K562 (cell line): ENCODE results near the gene PIGK. TPM values are rescaled to one million over a fixed set of nuclear protein-coding genes. Genes with fewer than 3 reads are reported as not detected.

ENCODE experiments used
- ATAC-seq: fragments of 200-7000 bp; cut with Tn5 transposase; 3 replicates; pipeline ENCODE4 v1.9.1; 2020; ENCODE audit warnings: moderate library complexity
- BruUV-seq: library from RNA; stranded (reverse); fragments of 400-500 nt; replicated peaks from 2 replicates; lab custom pipeline; 2021; lab: Mats Ljungman, UMichigan
- CTCF ChIA-PET: fragments of 300-600 bp; formaldehyde crosslinking; extraction: SDS; loops from one replicate; lab custom pipeline; 2021; ENCODE audit warnings: low intra/inter-chr PET ratio; lab: Yijun Ruan, JAX
- POLR2A ChIA-PET: fragments of 300-600, 350-650 bp; sonication (Branson Sonifier 250); formaldehyde crosslinking; extraction: SDS; loops from one replicate; lab custom pipeline; 2021; ENCODE audit warnings: antibody characterized with exemption, inconsistent platforms; lab: Yijun Ruan, JAX
- DNase-seq, 4 experiments: peaks; one replicate each; pipeline versions ENCODE4 v3.0.0 to v3.0.0-alpha.2; 2011 to 2018; ENCODE audit warnings: low spot score in 3 of 4, mixed read lengths in 3 of 4; ENCODE audit errors: extremely low read depth in 1 of 4
- FAIRE-seq: peaks from 2 replicates; lab custom pipeline; 2011; peaks lifted over from hg19 to GRCh38; lab: Jason Lieb, UNC
- H2AFZ ChIP-seq: 2 replicates; pipeline ENCODE4 v1.6.0; 2011; ENCODE audit warnings: low read depth, low read length, control low read depth, inconsistent platforms
- H3K27ac ChIP-seq: fragments of 200-600 bp; 3 replicates; pipeline ENCODE4 v1.8.0; 2011; ENCODE audit warnings: low read depth, mild to moderate bottlenecking, control low read depth, inconsistent platforms, low read length, moderate library complexity, mixed read lengths; ENCODE audit errors: extremely low read depth
- H3K27me3 ChIP-seq, 2 experiments: fragments of 300-600 bp in 1 of 2; 2 replicates in 1 of 2; 3 replicates in 1 of 2; pipeline versions ENCODE4 v1.6.0 to v1.8.0; 2011; ENCODE audit warnings: inconsistent platforms in 2 of 2, low read length in 2 of 2, mild to moderate bottlenecking in 1 of 2, mixed read lengths in 1 of 2, moderate library complexity in 1 of 2; ENCODE audit not compliant: control insufficient read depth in 2 of 2, insufficient read depth in 2 of 2
- H3K36me3 ChIP-seq: fragments of 300-600 bp; 3 replicates; pipeline ENCODE4 v1.8.0; 2011; ENCODE audit warnings: mild to moderate bottlenecking, low read length, inconsistent platforms; ENCODE audit not compliant: control insufficient read depth, insufficient read depth
- H3K4me1 ChIP-seq, 2 experiments: fragments of 200-600 bp in 1 of 2; replicated peaks in 1 of 2; 2 replicates in 1 of 2; 3 replicates in 1 of 2; pipeline versions ENCODE4 v1.5.1 to v1.8.0; 2011; ENCODE audit warnings: inconsistent platforms in 2 of 2, low read length in 2 of 2, mild to moderate bottlenecking in 1 of 2, mixed read lengths in 1 of 2, moderate library complexity in 1 of 2; ENCODE audit not compliant: control insufficient read depth in 2 of 2, insufficient read depth in 2 of 2
- H3K4me2 ChIP-seq: 2 replicates; pipeline ENCODE4 v1.6.1; 2011; ENCODE audit warnings: low read length, control low read depth, inconsistent platforms, mixed read lengths; ENCODE audit not compliant: insufficient read depth
- H3K4me3 ChIP-seq: fragments of 200-600 bp; sonication (generic), shearing (Covaris generic); 2 replicates; pipeline ENCODE4 v1.5.1; 2016; ENCODE audit warnings: control low read depth, inconsistent platforms
- H3K79me2 ChIP-seq: fragments of 200-600 bp; 3 replicates; pipeline ENCODE4 v1.8.0; 2011; ENCODE audit warnings: low read length, inconsistent platforms; ENCODE audit not compliant: control insufficient read depth, insufficient read depth
- H3K9ac ChIP-seq, 2 experiments: 2 replicates each; pipeline versions ENCODE4 v1.6.0 to v1.6.1; 2011; ENCODE audit warnings: low read depth in 2 of 2, low read length in 2 of 2, control low read depth in 1 of 2, inconsistent platforms in 1 of 2, mild to moderate bottlenecking in 1 of 2, mixed read lengths in 1 of 2; ENCODE audit not compliant: insufficient read depth in 1 of 2
- H3K9me1 ChIP-seq: one replicate; pipeline ENCODE4 v1.6.0; 2011; ENCODE audit warnings: inconsistent platforms, mild to moderate bottlenecking, low read length, moderate library complexity; ENCODE audit not compliant: control insufficient read depth, insufficient read depth
- H3K9me3 ChIP-seq: replicated peaks from 2 replicates; pipeline ENCODE4 v1.5.1; 2011; ENCODE audit warnings: low read depth, low read length, inconsistent platforms; ENCODE audit not compliant: control insufficient read depth, insufficient read depth
- H4K20me1 ChIP-seq: replicated peaks from 2 replicates; pipeline ENCODE4 v1.6.1; 2011; ENCODE audit warnings: low read length, inconsistent platforms, mixed read lengths; ENCODE audit not compliant: control insufficient read depth, insufficient read depth
- ETV5 ChIP-seq: sonication (generic); formaldehyde crosslinking; IDR thresholded peaks from 2 replicates; pipeline ENCODE4 v1.4.0; 2020; ENCODE audit warnings: low read depth, mild to moderate bottlenecking, missing genetic modification reagents
- FOXP1 ChIP-seq: sonication (generic); formaldehyde crosslinking; IDR thresholded peaks from 2 replicates; pipeline ENCODE4 v1.8.0; 2022; ENCODE audit warnings: mild to moderate bottlenecking, missing genetic modification reagents
- TBP ChIP-seq: optimal IDR thresholded peaks from 2 replicates; pipeline ENCODE3; 2011; ENCODE audit warnings: low read depth, low read length, improper control_type of control experiment
- TEAD4 ChIP-seq, 2 experiments: sonication (generic) in 1 of 2; formaldehyde crosslinking in 1 of 2; IDR thresholded peaks; 2 replicates each; pipeline versions ENCODE4 v1.6.1 to v1.8.0; 2012 to 2022; ENCODE audit warnings: borderline replicate concordance in 1 of 2, inconsistent platforms in 1 of 2, low read length in 1 of 2, mild to moderate bottlenecking in 1 of 2, missing genetic modification reagents in 1 of 2
- ZBTB7A ChIP-seq: IDR thresholded peaks from 2 replicates; pipeline ENCODE4 v1.6.1; 2011; ENCODE audit warnings: low read depth, mild to moderate bottlenecking, low read length, moderate library complexity, borderline replicate concordance; ENCODE audit not compliant: control insufficient read depth
- ZNF274 ChIP-seq: IDR thresholded peaks from 2 replicates; pipeline ENCODE4 v1.6.1; 2011; ENCODE audit warnings: low read depth, mild to moderate bottlenecking, low read length, moderate library complexity, borderline replicate concordance
- ZNF778 ChIP-seq: fragments of 450-650 bp; formaldehyde crosslinking; IDR thresholded peaks from 2 replicates; pipeline ENCODE4 v1.4.0; 2020; ENCODE audit warnings: mild to moderate bottlenecking, moderate library complexity
- WGBS: fragments of 100-300 bp; shearing (Covaris generic); methylation state at CpG from one replicate; pipeline ENCODE4 v1.1.6; 2016; ENCODE audit warnings: low coverage, mixed read lengths; ENCODE audit not compliant: insufficient coverage; ENCODE audit errors: missing lambda C conversion rate; 5-methylcytosine and 5-hydroxymethylcytosine counted together
- in situ Hi-C: fragments of 300-500 bp; cut with MboI; formaldehyde crosslinking; loops from 4 replicates; pipeline ENCODE4 v1.15.0; 2018; ENCODE audit warnings: inconsistent platforms, mixed read lengths
- intact Hi-C: fragments of 100-400 bp; cut with micrococcal nuclease; formaldehyde crosslinking; loops from 2 replicates; pipeline ENCODE4 v1.14.2; 2022
- polyA plus RNA-seq, 8 experiments: library from polyadenylated mRNA; depleted of rRNA in 4 of 8; stranded (reverse) in 5 of 8; unstranded in 3 of 8; fragments of >200 nt; fragmentation: Nextera tagmentation in 2 of 8; fragmentation: Illumina TruSeq in 1 of 8; extraction: Ambion mirVana in 2 of 8; extraction: Trizol in 1 of 8; gene quantifications; 2 replicates each; pipeline versions ENCODE4 v1.2.1 to v1.2.3, GENCODE V29; 2011 to 2014; ENCODE audit warnings: inconsistent platforms in 1 of 8, missing spikeins in 1 of 8
- total RNA-seq, 7 experiments: library from RNA; depleted of rRNA in 6 of 7; stranded (reverse); fragments of >200 nt in 6 of 7; fragmentation: Illumina TruSeq in 2 of 7; extraction: Trizol in 2 of 7; gene quantifications; 2 replicates each; pipeline versions ENCODE4 v1.2.1 to v1.2.3, GENCODE V29; 2011 to 2021; ENCODE audit warnings: low replicate concordance in 1 of 7
- TF ChIP-seq, protein P1 (sequence below), 2 experiments: fragments of 450-650 bp in 1 of 2; sonication (generic) in 1 of 2; formaldehyde crosslinking; conservative IDR thresholded peaks; 2 replicates each; pipeline versions ENCODE4 v1.4.0 to v1.8.1; 2020 to 2022; ENCODE audit warnings: mild to moderate bottlenecking in 1 of 2, missing genetic modification reagents in 1 of 2

The PIGK gene
- total and polyA plus RNA-seq, 9 of the 15 experiments (the other 6 are each of a cell fraction or from before 2014, with no cell fraction given), result 15.7 to 59.5 (median 29.9) TPM

DNA sequence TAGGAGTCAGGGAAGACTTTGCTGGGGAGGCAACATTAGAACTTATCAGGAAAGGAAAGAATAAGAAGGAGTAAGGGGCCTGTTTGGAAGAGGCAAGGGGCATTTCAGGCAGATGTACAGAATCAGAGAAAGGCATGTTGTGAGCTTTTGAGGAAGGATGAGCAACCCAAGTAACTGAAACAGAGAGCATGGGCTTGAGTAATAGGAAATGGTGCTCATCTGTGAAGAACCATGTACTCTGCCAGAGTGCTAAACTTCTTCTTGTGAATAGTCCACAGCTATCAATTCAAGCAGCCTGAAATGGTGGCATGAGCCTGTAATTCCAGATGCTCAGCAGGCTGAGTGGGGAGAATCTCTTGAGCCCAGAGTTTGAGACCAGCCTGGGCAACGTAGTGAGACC, 19.2 kb upstream of the PIGK start:
- intact Hi-C loops (no loop called here), in situ Hi-C loops (no loop called here)
- H3K4me2 ChIP-seq, result no peak overlapping the region
- TF ChIP-seq ETV5 (CRISPR knock-in tag), result no peak
- no peak for TF ChIP-seq TEAD4 (IDR thresholded peaks at IDR 0.05; ENCODE audit: low read length)
- TF ChIP-seq TEAD4 (CRISPR knock-in tag; IDR thresholded peaks at IDR 0.05; ENCODE audit: borderline replicate concordance), result no peak
- no peak for TF ChIP-seq ZBTB7A
- TF ChIP-seq ZNF274, result no peak
- TF ChIP-seq, protein P1, sequence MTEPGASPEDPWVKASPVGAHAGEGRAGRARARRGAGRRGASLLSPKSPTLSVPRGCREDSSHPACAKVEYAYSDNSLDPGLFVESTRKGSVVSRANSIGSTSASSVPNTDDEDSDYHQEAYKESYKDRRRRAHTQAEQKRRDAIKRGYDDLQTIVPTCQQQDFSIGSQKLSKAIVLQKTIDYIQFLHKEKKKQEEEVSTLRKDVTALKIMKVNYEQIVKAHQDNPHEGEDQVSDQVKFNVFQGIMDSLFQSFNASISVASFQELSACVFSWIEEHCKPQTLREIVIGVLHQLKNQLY (CRISPR knock-in tag; conservative IDR thresholded peaks at IDR 0.05), result no peak
- TF ChIP-seq FOXP1 (CRISPR knock-in tag), result no peak
- TF ChIP-seq TBP, result no peak
- no peak for TF ChIP-seq ZNF778
- DNase-seq (no peak), FAIRE-seq (no peak), ATAC-seq (no peak)
- no peaks in the 10 kb centered on the region for H3K9me1 ChIP-seq
- WGBS, result 0% methylated on average over 1 of the region's 1 CpG
- H3K27ac ChIP-seq, result no peak overlapping the region
- POLR2A ChIA-PET, result interaction anchor here (1.2 kb wide), 1 partner anchor 19 kb away, joined by 6 read pairs; the partner anchor contains the start of gene PIGK
- no peak overlapping the region for H3K9ac ChIP-seq
- no peaks in the 10 kb centered on the region for H3K27me3 ChIP-seq
- no peak overlapping the region for H3K4me3 ChIP-seq
- H2AFZ ChIP-seq, result no peak overlapping the region
- no peaks in the 10 kb centered on the region for H3K4me1 ChIP-seq
- H3K36me3 ChIP-seq, result no peaks in the 10 kb centered on the region
- H3K79me2 ChIP-seq, result no peaks in the 10 kb centered on the region
- no peaks in the 10 kb centered on the region for H4K20me1 ChIP-seq
- BruUV-seq, result no TSS peak
- CTCF ChIA-PET, result no interaction called here
- no peaks in the 10 kb centered on the region for H3K9me3 ChIP-seq
